ENCODE data around the gene KCND1.

- TF ChIP-seq CTCF (IDR thresholded peaks at IDR 0.05) (no peak), POLR2A (IDR thresholded peaks at IDR 0.05; ENCODE audit: low read depth) (no peak)
Measured at GRCh38 chrX:48942895-48943294, 28.7 kb downstream of the KCND1 start.
